Astrocyte (in vitro differentiated cells and primary cell): ENCODE data around the gene PHAF1. TPM values are rescaled to one million over a fixed set of nuclear protein-coding genes. Genes with fewer than 3 reads are reported as not detected.

Source experiments
- DNase-seq: peaks from one replicate; pipeline ENCODE4 v3.0.0-alpha.2; 2010; ENCODE audit warnings: low read depth
- FAIRE-seq: peaks from 2 replicates; lab custom pipeline; 2011; peaks lifted over from hg19 to GRCh38; lab: Jason Lieb, UNC
- H2AFZ ChIP-seq: 2 replicates; pipeline ENCODE4 v1.6.0; 2012; ENCODE audit warnings: low read depth, low read length, inconsistent platforms
- H3K27ac ChIP-seq: 2 replicates; pipeline ENCODE4 v1.5.1; 2011; ENCODE audit warnings: low read depth, low read length, inconsistent platforms
- H3K27me3 ChIP-seq: 2 replicates; pipeline ENCODE4 v1.6.0; 2011; ENCODE audit warnings: low read length, inconsistent platforms; ENCODE audit not compliant: insufficient read depth
- H3K36me3 ChIP-seq: 2 replicates; pipeline ENCODE4 v1.5.1; 2011; ENCODE audit warnings: low read length, inconsistent platforms; ENCODE audit not compliant: insufficient read depth
- H3K4me1 ChIP-seq: 2 replicates; pipeline ENCODE4 v1.5.1; 2011; ENCODE audit warnings: low read length, inconsistent platforms; ENCODE audit not compliant: insufficient read depth
- H3K4me2 ChIP-seq: 2 replicates; pipeline ENCODE4 v1.6.0; 2012; ENCODE audit warnings: low read length, inconsistent platforms
- H3K4me3 ChIP-seq: 2 replicates; pipeline ENCODE4 v1.5.1; 2011; ENCODE audit warnings: low read depth, mild to moderate bottlenecking, low read length, inconsistent platforms; ENCODE audit not compliant: insufficient read depth
- H3K79me2 ChIP-seq: 2 replicates; pipeline ENCODE4 v1.6.0; 2012; ENCODE audit warnings: mild to moderate bottlenecking, low read length, inconsistent platforms; ENCODE audit not compliant: insufficient read depth
- H3K9ac ChIP-seq: 2 replicates; pipeline ENCODE4 v1.6.0; 2012; ENCODE audit warnings: mild to moderate bottlenecking, low read length, inconsistent platforms
- H3K9me3 ChIP-seq: 2 replicates; pipeline ENCODE4 v1.5.1; 2012; ENCODE audit warnings: low read depth, mild to moderate bottlenecking, low read length, inconsistent platforms; ENCODE audit not compliant: insufficient read depth
- H4K20me1 ChIP-seq: 2 replicates; pipeline ENCODE4 v1.6.0; 2012; ENCODE audit warnings: low read length, inconsistent platforms; ENCODE audit not compliant: insufficient read depth
- H3K27ac Mint-ChIP-seq: one replicate; pipeline ENCODE4 v1.8.0; 2021; ENCODE audit warnings: mild to moderate bottlenecking, mixed read lengths; ENCODE audit not compliant: unreplicated experiment
- H3K27me3 Mint-ChIP-seq: one replicate; pipeline ENCODE4 v1.8.0; 2021; ENCODE audit warnings: low read depth, mixed read lengths; ENCODE audit not compliant: unreplicated experiment
- H3K36me3 Mint-ChIP-seq: one replicate; pipeline ENCODE4 v1.8.0; 2021; ENCODE audit warnings: low read depth, mixed read lengths; ENCODE audit not compliant: unreplicated experiment
- H3K4me1 Mint-ChIP-seq: one replicate; pipeline ENCODE4 v1.8.0; 2021; ENCODE audit warnings: low read depth, mixed read lengths; ENCODE audit not compliant: unreplicated experiment
- H3K4me3 Mint-ChIP-seq: one replicate; pipeline ENCODE4 v1.8.0; 2021; ENCODE audit warnings: mild to moderate bottlenecking, moderate library complexity, mixed read lengths; ENCODE audit not compliant: unreplicated experiment
- H3K9me3 Mint-ChIP-seq: one replicate; pipeline ENCODE4 v1.8.0; 2021; ENCODE audit warnings: mild to moderate bottlenecking, mixed read lengths; ENCODE audit not compliant: unreplicated experiment
- EZH2 ChIP-seq: IDR thresholded peaks from 2 replicates; pipeline ENCODE4 v1.6.1; 2012; ENCODE audit warnings: mild to moderate bottlenecking, low read length, inconsistent platforms; ENCODE audit not compliant: insufficient read depth
- total RNA-seq: library from RNA; stranded (reverse); gene quantifications from 2 replicates; pipeline ENCODE4 v1.2.1, GENCODE V29; 2021
- TF ChIP-seq, protein P1 (sequence below): IDR thresholded peaks from 2 replicates; pipeline ENCODE4 v1.5.1; 2011; ENCODE audit warnings: low read depth, mild to moderate bottlenecking, inconsistent platforms, low read length, moderate library complexity; ENCODE audit not compliant: insufficient read depth

The PHAF1 gene
- total RNA-seq, 1 donor from 2014 or later: 17.1 TPM

DNA sequence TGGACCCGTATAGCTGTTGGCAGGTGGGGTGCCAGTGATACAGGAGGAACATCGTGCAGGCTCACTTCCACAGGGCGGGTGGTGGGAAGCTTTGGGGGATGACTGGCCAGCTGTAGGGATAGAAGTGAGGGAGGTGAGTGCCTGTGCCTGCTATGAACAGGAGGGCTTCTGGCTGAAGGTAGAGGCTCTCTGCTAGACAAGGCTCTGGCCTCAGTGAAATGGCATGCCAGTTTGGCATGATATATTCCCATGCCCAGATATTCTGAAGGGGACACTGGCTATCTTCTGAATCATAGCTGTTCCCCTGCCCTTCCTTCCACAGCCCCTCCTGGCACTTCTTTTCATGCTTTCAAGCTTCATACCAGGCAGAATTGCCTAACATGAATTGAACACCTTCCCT, 19.1 kb downstream of the PHAF1 start:
- H3K4me2 ChIP-seq: no peak overlapping the region
- no peak overlapping the region for H3K4me3 Mint-ChIP-seq
- peaks cover 20% of the 10 kb centered on the region for H3K36me3 ChIP-seq
- H3K9me3 Mint-ChIP-seq: no peaks in the 10 kb centered on the region
- no peak for DNase-seq
- H2AFZ ChIP-seq: no peak overlapping the region
- no peak overlapping the region for H3K9ac ChIP-seq
- H3K4me3 ChIP-seq: no peak overlapping the region
- TF ChIP-seq, protein P1, sequence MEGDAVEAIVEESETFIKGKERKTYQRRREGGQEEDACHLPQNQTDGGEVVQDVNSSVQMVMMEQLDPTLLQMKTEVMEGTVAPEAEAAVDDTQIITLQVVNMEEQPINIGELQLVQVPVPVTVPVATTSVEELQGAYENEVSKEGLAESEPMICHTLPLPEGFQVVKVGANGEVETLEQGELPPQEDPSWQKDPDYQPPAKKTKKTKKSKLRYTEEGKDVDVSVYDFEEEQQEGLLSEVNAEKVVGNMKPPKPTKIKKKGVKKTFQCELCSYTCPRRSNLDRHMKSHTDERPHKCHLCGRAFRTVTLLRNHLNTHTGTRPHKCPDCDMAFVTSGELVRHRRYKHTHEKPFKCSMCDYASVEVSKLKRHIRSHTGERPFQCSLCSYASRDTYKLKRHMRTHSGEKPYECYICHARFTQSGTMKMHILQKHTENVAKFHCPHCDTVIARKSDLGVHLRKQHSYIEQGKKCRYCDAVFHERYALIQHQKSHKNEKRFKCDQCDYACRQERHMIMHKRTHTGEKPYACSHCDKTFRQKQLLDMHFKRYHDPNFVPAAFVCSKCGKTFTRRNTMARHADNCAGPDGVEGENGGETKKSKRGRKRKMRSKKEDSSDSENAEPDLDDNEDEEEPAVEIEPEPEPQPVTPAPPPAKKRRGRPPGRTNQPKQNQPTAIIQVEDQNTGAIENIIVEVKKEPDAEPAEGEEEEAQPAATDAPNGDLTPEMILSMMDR: no peak
- TF ChIP-seq EZH2: no peak
- H4K20me1 ChIP-seq: peaks cover 16% of the 10 kb centered on the region
- H3K4me1 ChIP-seq: no peaks in the 10 kb centered on the region
- H3K9me3 ChIP-seq: no peaks in the 10 kb centered on the region
- no peaks in the 10 kb centered on the region for H3K27me3 ChIP-seq
- no peaks in the 10 kb centered on the region for H3K79me2 ChIP-seq
- no peak for FAIRE-seq
- no peaks in the 10 kb centered on the region for H3K27me3 Mint-ChIP-seq
- peaks cover 28% of the 10 kb centered on the region for H3K36me3 Mint-ChIP-seq
- H3K27ac Mint-ChIP-seq: no peak overlapping the region
- H3K4me1 Mint-ChIP-seq: no peaks in the 10 kb centered on the region
- H3K27ac ChIP-seq: no peak overlapping the region

DNA sequence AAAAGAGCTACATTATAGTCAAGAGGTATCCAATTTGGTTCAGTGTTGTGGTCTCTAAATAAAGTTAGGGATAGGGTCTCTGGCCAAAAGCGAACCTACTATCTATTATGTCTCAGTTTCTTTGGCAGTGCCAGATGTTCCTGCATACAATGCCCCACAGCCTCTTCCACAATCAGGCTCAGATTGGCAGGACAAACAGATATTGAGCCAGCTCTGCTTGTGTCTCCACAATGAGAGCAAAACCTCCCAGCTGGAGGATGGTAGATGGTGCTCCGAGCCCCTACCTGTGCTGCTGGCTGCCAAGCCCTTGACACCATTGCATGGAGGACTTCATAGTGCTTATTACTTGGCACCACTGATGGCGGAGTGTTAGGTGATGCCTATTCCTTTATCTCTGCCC, 19.7 kb downstream of the PHAF1 start:
- H3K27ac Mint-ChIP-seq: no peak overlapping the region
- H3K36me3 ChIP-seq: peaks cover 21% of the 10 kb centered on the region
- H3K4me1 Mint-ChIP-seq: no peaks in the 10 kb centered on the region

DNA sequence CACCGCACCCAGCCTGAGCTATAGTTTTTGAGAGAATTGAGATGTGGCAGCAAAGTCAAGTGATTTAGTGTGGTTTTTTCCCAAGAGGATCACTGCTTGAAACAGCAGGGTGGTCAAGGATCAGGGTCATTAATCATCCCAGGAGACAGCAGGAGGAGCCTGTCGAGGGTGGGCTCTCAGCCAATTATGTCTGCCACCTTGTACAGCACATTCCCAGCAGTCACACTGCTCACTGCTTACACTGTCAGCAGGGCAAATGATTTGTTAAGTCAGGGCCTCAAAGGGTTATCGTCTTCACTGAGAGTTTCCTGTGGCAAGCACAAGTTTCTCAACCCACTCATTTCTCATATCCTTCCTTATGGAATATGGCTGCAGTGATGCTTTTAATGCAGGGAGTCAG, 27.9 kb downstream of the PHAF1 start:
- no peaks in the 10 kb centered on the region for H3K27me3 Mint-ChIP-seq
- H3K4me3 Mint-ChIP-seq: no peak overlapping the region
- Histone ChIP-seq H3K27ac (no peak overlapping the region), H3K4me2 (no peak overlapping the region), H3K36me3 (peaks cover 40% of the 10 kb centered on the region), H3K79me2 (no peaks in the 10 kb centered on the region), H3K27me3 (no peaks in the 10 kb centered on the region), H3K4me3 (no peak overlapping the region), H3K9me3 (no peaks in the 10 kb centered on the region), H4K20me1 (no peaks in the 10 kb centered on the region), H3K9ac (no peak overlapping the region), H3K4me1 (no peaks in the 10 kb centered on the region), H2AFZ (no peak overlapping the region)
- TF ChIP-seq EZH2: no peak
- TF ChIP-seq, protein P1: no peak
- DNase-seq (peak; percentile 30), FAIRE-seq (no peak)
- no peak overlapping the region for H3K27ac Mint-ChIP-seq
- H3K9me3 Mint-ChIP-seq: peaks cover 4% of the 10 kb centered on the region
- H3K4me1 Mint-ChIP-seq: no peaks in the 10 kb centered on the region
- peaks cover 32% of the 10 kb centered on the region for H3K36me3 Mint-ChIP-seq

More for the DNA sequence above, 19.7 kb downstream of the PHAF1 start:
- Histone ChIP-seq H3K27me3 (no peaks in the 10 kb centered on the region), H3K9me3 (no peaks in the 10 kb centered on the region), H3K4me1 (no peaks in the 10 kb centered on the region), H3K79me2 (no peaks in the 10 kb centered on the region), H3K4me3 (no peak overlapping the region), H2AFZ (no peak overlapping the region), H4K20me1 (peaks cover 16% of the 10 kb centered on the region), H3K4me2 (no peak overlapping the region), H3K27ac (no peak overlapping the region), H3K9ac (no peak overlapping the region)
- DNase-seq (no peak), FAIRE-seq (no peak)
- Mint-ChIP-seq H3K4me3 (no peak overlapping the region), H3K9me3 (no peaks in the 10 kb centered on the region), H3K27me3 (no peaks in the 10 kb centered on the region), H3K36me3 (peaks cover 30% of the 10 kb centered on the region)
- TF ChIP-seq, protein P1: no peak
- no peak for TF ChIP-seq EZH2
